ENCODE data around the gene PLEKHA7. TPM values are rescaled to one million over a fixed set of nuclear protein-coding genes. Genes with fewer than 3 reads are reported as not detected.

The PLEKHA7 gene
- total RNA-seq, 4 donors from 2014 or later, result 23.6 to 47.5 (median 32.7) TPM

DNA sequence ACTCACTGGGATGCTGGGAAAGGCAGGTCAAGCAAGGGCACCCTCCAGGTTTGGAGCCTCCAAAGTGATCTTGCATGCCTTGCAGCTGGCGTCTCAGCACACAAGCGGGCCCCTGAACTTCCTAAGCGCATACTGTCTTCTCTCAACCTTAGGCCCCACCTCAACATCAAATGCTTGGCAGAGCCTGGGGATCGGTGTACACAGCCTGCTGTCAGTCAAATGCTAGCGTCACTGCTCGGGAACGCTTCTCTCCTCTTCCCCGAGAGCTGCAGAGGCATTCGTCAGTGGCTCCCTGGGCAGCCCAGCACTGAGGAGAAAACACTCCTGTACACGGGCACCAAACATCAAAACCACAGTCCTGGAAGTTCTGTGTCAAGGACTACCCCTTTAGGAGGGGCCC lies 150.8 kb downstream of the PLEKHA7 start:
- TF ChIP-seq, protein P1, sequence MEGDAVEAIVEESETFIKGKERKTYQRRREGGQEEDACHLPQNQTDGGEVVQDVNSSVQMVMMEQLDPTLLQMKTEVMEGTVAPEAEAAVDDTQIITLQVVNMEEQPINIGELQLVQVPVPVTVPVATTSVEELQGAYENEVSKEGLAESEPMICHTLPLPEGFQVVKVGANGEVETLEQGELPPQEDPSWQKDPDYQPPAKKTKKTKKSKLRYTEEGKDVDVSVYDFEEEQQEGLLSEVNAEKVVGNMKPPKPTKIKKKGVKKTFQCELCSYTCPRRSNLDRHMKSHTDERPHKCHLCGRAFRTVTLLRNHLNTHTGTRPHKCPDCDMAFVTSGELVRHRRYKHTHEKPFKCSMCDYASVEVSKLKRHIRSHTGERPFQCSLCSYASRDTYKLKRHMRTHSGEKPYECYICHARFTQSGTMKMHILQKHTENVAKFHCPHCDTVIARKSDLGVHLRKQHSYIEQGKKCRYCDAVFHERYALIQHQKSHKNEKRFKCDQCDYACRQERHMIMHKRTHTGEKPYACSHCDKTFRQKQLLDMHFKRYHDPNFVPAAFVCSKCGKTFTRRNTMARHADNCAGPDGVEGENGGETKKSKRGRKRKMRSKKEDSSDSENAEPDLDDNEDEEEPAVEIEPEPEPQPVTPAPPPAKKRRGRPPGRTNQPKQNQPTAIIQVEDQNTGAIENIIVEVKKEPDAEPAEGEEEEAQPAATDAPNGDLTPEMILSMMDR (IDR thresholded peaks at IDR 0.05), result no peak
- TF ChIP-seq POLR2AphosphoS5 (IDR thresholded peaks at IDR 0.05) (no peak), POLR2A (IDR thresholded peaks at IDR 0.05) (no peak), EP300 (IDR thresholded peaks at IDR 0.05) (no peak)
- DNase-seq (ENCODE audit: low spot score in 2 of 2), result no peak
- 65% methylated on average over 10 of the region's 10 CpGs for WGBS
- H3K27ac ChIP-seq, result no peak overlapping the region
- peaks cover 34% of the 10 kb centered on the region for H3K4me1 ChIP-seq
- no peaks in the 10 kb centered on the region for H3K27me3 ChIP-seq
- H3K36me3 ChIP-seq, result no peaks in the 10 kb centered on the region
- H3K4me3 ChIP-seq, result no peak overlapping the region
- no peaks in the 10 kb centered on the region for H3K9me3 ChIP-seq

DNA sequence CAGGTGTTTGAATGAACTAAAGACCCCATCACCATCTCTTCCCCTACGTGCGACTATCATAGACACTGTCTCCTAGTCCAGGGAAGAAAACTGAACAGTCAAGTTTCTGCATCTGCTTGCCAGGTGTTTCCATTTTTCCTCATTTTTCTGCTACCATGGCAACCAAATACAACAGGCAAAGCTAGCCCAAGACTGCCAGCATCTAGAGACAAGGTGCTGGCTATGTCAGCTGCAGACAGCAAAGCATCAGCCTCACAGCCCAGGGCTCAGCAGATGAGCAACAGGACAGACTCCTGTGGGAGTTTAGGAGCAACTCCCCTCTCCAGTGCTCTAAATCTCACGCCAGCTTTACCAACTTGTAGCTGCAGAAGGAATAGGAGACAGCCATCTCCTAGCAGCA lies 151.5 kb downstream of the PLEKHA7 start:
- Histone ChIP-seq H3K9me3 (no peaks in the 10 kb centered on the region), H3K4me1 (peaks cover 34% of the 10 kb centered on the region), H3K27me3 (no peaks in the 10 kb centered on the region), H3K36me3 (no peaks in the 10 kb centered on the region), H3K27ac (no peak overlapping the region), H3K4me3 (no peak overlapping the region)
- no peak for TF ChIP-seq POLR2AphosphoS5 (IDR thresholded peaks at IDR 0.05)
- TF ChIP-seq, protein P1 (IDR thresholded peaks at IDR 0.05), result no peak
- TF ChIP-seq POLR2A (IDR thresholded peaks at IDR 0.05), result no peak
- TF ChIP-seq EP300 (IDR thresholded peaks at IDR 0.05), result no peak
- 69% methylated on average over 3 of the region's 3 CpGs for WGBS
- DNase-seq (ENCODE audit: low spot score in 2 of 2), result no peak

DNA sequence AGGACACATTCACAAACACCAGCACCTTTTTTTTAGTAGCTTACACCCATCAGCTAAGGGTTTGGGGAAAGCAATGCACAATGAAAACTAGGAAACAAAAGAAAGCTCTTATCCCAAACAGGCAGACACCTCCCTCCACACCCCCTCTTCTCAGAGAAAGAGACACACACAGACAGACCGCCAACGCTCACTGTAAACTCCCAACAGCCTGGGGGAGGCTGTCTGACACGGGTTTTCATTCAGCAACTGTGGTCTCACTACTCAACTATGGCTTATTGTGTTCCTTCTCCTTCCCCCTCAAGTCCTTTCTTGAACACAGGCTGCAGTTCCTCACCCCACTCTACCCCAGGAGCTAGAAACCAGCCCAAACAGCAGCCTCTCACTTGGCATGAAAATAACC lies 152.4 kb downstream of the PLEKHA7 start:
- Histone ChIP-seq H3K27me3 (no peaks in the 10 kb centered on the region), H3K27ac (no peak overlapping the region), H3K4me3 (no peak overlapping the region), H3K36me3 (no peaks in the 10 kb centered on the region), H3K4me1 (peaks cover 34% of the 10 kb centered on the region), H3K9me3 (no peaks in the 10 kb centered on the region)
- WGBS, result 76% methylated on average over 3 of the region's 3 CpGs
- no peak for DNase-seq (ENCODE audit: low spot score in 2 of 2)
- TF ChIP-seq POLR2AphosphoS5 (IDR thresholded peaks at IDR 0.05) (no peak), EP300 (IDR thresholded peaks at IDR 0.05) (no peak), POLR2A (IDR thresholded peaks at IDR 0.05) (no peak)
- TF ChIP-seq, protein P1 (IDR thresholded peaks at IDR 0.05), result no peak

DNA sequence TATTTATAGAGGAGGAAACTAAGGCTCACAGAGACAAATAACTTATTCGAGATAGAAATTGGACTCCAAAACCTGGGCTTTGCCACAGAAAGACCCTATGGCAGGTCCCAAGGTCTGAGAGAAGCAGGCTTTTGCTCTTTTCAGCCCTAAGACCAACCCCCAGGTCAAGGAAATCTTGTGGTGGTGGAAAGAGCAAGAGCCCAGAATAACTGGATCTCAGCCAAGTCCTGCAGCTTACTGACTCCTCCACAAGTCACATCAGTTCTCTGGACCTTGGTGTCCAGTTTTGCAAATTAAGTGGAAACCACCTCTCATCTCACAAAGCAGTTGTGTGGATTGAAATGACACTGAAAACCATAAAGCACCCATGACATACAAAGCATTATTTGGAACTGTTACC lies 153.6 kb downstream of the PLEKHA7 start:
- Histone ChIP-seq H3K9me3 (no peaks in the 10 kb centered on the region), H3K27me3 (no peaks in the 10 kb centered on the region), H3K4me3 (no peak overlapping the region), H3K4me1 (peaks cover 34% of the 10 kb centered on the region), H3K36me3 (no peaks in the 10 kb centered on the region), H3K27ac (no peak overlapping the region)
- no peak for DNase-seq (ENCODE audit: low spot score in 2 of 2)
- 73% methylated on average over 1 of the region's 1 CpG for WGBS
- no peak for TF ChIP-seq POLR2A (IDR thresholded peaks at IDR 0.05)
- no peak for TF ChIP-seq POLR2AphosphoS5 (IDR thresholded peaks at IDR 0.05)
- TF ChIP-seq, protein P1 (IDR thresholded peaks at IDR 0.05), result no peak
- TF ChIP-seq EP300 (IDR thresholded peaks at IDR 0.05), result no peak

DNA sequence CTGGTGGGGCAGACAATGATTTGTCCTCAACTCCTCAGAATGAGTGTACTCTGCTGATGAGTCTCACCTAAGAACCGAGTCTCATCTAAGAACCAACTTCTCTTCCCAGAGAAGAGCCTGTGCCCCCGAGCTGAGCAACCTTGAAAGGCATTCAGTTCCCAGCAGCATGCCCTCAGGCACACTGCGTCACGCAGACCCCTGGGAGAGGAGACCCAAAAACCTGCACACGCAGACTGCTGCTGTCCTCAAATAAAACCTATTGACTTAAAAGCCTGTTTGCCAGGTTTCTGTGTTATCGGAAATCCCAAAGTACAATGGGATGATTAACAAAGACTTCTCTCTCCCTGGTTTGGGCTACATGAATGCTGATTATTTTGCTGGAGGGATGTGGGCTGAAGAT lies 154.6 kb downstream of the PLEKHA7 start:
- H3K4me1 ChIP-seq, result peaks cover 34% of the 10 kb centered on the region
- no peaks in the 10 kb centered on the region for H3K36me3 ChIP-seq
- no peaks in the 10 kb centered on the region for H3K27me3 ChIP-seq
- H3K4me3 ChIP-seq, result no peak overlapping the region
- H3K9me3 ChIP-seq, result no peaks in the 10 kb centered on the region
- WGBS, result 71% methylated on average over 6 of the region's 6 CpGs
- DNase-seq (ENCODE audit: low spot score in 2 of 2), result no peak
- TF ChIP-seq EP300 (IDR thresholded peaks at IDR 0.05) (no peak), POLR2AphosphoS5 (IDR thresholded peaks at IDR 0.05) (no peak), POLR2A (IDR thresholded peaks at IDR 0.05) (no peak)
- TF ChIP-seq, protein P1 (IDR thresholded peaks at IDR 0.05), result no peak
- H3K27ac ChIP-seq, result no peak overlapping the region

Data from suprapubic skin (tissue), 4 donors.